Trophoblast cell (in vitro differentiated cells and primary cell): ENCODE results near the gene RAB11FIP4.
A peak's percentile ranks its signal among the peaks of the same experiment; 100 is the strongest.

Source experiments
- DNase-seq, 2 donors: peaks; one replicate each; pipeline ENCODE4 v3.0.0-alpha.2; 2016
- H2AFZ ChIP-seq: 2 replicates; pipeline ENCODE4 v1.6.1; 2013; ENCODE audit warnings: low read length, moderate library complexity, mild to moderate bottlenecking; ENCODE audit not compliant: insufficient read depth, poor library complexity
- H2AK5ac ChIP-seq: 2 replicates; pipeline ENCODE4 v1.6.1; 2013; ENCODE audit warnings: mild to moderate bottlenecking, low read length
- H2BK120ac ChIP-seq: 2 replicates; pipeline ENCODE4 v1.6.1; 2013; ENCODE audit warnings: low read length, mild to moderate bottlenecking, moderate library complexity; ENCODE audit not compliant: insufficient read depth, poor library complexity
- H2BK12ac ChIP-seq: 2 replicates; pipeline ENCODE4 v1.6.1; 2013; ENCODE audit warnings: mild to moderate bottlenecking, low read length, moderate library complexity
- H2BK5ac ChIP-seq: 2 replicates; pipeline ENCODE4 v1.6.1; 2013; ENCODE audit warnings: low read length, low read depth, moderate library complexity, mild to moderate bottlenecking; ENCODE audit not compliant: poor library complexity
- H3K14ac ChIP-seq: 2 replicates; pipeline ENCODE4 v1.6.1; 2013; ENCODE audit warnings: mild to moderate bottlenecking, low read length
- H3K18ac ChIP-seq: 2 replicates; pipeline ENCODE4 v1.6.1; 2013; ENCODE audit warnings: mild to moderate bottlenecking, low read length
- H3K23ac ChIP-seq: 2 replicates; pipeline ENCODE4 v1.6.1; 2013; ENCODE audit warnings: low read length
- H3K27ac ChIP-seq: 2 replicates; pipeline ENCODE4 v1.5.1; 2013; ENCODE audit warnings: low read depth, mild to moderate bottlenecking, inconsistent platforms, low read length, moderate library complexity
- H3K27me3 ChIP-seq: 2 replicates; pipeline ENCODE4 v1.6.1; 2013; ENCODE audit warnings: inconsistent platforms, mild to moderate bottlenecking, low read length, moderate library complexity; ENCODE audit not compliant: insufficient read depth
- H3K36me3 ChIP-seq, 2 experiments: 1 replicate in 1 of 2; 2 replicates in 1 of 2; pipeline ENCODE4 v1.6.1; 2013; ENCODE audit warnings: low read length in 2 of 2, mild to moderate bottlenecking in 2 of 2, moderate library complexity in 1 of 2; ENCODE audit not compliant: insufficient read depth in 2 of 2, control insufficient read depth in 1 of 2
- H3K4ac ChIP-seq: 2 replicates; pipeline ENCODE4 v1.6.1; 2013; ENCODE audit warnings: low read depth, mild to moderate bottlenecking, low read length, moderate library complexity
- H3K4me1 ChIP-seq, 2 experiments: 1 replicate in 1 of 2; 2 replicates in 1 of 2; pipeline ENCODE4 v1.6.1; 2013; ENCODE audit warnings: low read length in 2 of 2, mild to moderate bottlenecking in 2 of 2, moderate library complexity in 1 of 2; ENCODE audit not compliant: insufficient read depth in 2 of 2, control insufficient read depth in 1 of 2
- H3K4me2 ChIP-seq: 2 replicates; pipeline ENCODE4 v1.6.1; 2013; ENCODE audit warnings: inconsistent platforms, mild to moderate bottlenecking, low read length, moderate library complexity
- H3K4me3 ChIP-seq: 2 replicates; pipeline ENCODE4 v1.5.1; 2013; ENCODE audit warnings: mild to moderate bottlenecking, low read depth, low read length, inconsistent platforms
- H3K79me1 ChIP-seq: one replicate; pipeline ENCODE4 v1.6.1; 2013; ENCODE audit warnings: low read length
- H3K79me2 ChIP-seq: 2 replicates; pipeline ENCODE4 v1.6.1; 2013; ENCODE audit warnings: low read length, mild to moderate bottlenecking; ENCODE audit not compliant: control insufficient read depth, insufficient read depth, poor library complexity
- H3K9ac ChIP-seq: 2 replicates; pipeline ENCODE4 v1.6.1; 2013; ENCODE audit warnings: mild to moderate bottlenecking, low read length
- H3K9me3 ChIP-seq: 2 replicates; pipeline ENCODE4 v1.6.1; 2013; ENCODE audit warnings: low read depth, mild to moderate bottlenecking, control low read depth, inconsistent platforms, low read length; ENCODE audit not compliant: insufficient read depth
- H4K12ac ChIP-seq: 2 replicates; pipeline ENCODE4 v1.6.1; 2013; ENCODE audit warnings: low read depth, mild to moderate bottlenecking, low read length, moderate library complexity
- H4K8ac ChIP-seq: 2 replicates; pipeline ENCODE4 v1.6.1; 2013; ENCODE audit warnings: low read depth, mild to moderate bottlenecking, low read length, moderate library complexity
- H4K91ac ChIP-seq: one replicate; pipeline ENCODE4 v1.6.1; 2013; ENCODE audit warnings: low read depth, mild to moderate bottlenecking, low read length, moderate library complexity
- WGBS: extraction: QIAGEN DNeasy Blood & Tissue Kit; methylation state at CpG from one replicate; pipeline ENCODE4 v1.1.7; 2013; ENCODE audit warnings: missing lambda C conversion rate; ENCODE audit not compliant: insufficient read length, insufficient coverage; ENCODE audit errors: extremely low coverage; 5-methylcytosine and 5-hydroxymethylcytosine counted together

The RAB11FIP4 gene

DNA sequence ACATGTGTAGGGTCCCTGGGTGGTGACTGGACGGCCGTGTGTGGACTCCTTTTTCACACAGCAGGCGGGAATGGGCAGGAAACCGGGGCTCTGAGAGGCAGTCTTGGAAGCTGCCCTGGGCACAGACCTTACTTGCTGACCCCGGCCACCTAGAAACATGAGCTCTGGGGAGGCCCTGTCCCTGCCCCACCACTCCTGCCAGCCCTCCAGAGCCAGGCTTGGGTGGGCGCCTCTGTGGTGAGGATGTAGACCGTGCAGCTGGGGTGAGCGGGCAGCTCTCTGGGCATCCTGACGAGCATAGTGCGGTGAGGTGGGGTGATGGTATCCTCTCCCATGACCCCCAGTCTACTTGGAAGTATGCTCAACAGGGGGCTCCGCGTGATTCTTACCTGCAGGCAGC is 121.3 kb downstream of the RAB11FIP4 start:
- H2BK120ac ChIP-seq, result no peak overlapping the region
- peak overlapping the region; percentile 19 for H3K18ac ChIP-seq
- peaks cover 15% of the 10 kb centered on the region for H3K79me1 ChIP-seq
- no CpG with 5 or more reads among the region's 12 CpGs for WGBS
- peak overlapping the region; percentile 33 for H3K14ac ChIP-seq
- no peaks in the 10 kb centered on the region for H3K27me3 ChIP-seq
- H2BK5ac ChIP-seq, result no peak overlapping the region
- peaks cover 62 to 74% of the 10 kb centered on the region in 2 experiments for H3K4me1 ChIP-seq
- H3K36me3 ChIP-seq, result peaks cover 6 to 8% of the 10 kb centered on the region in 2 experiments
- peaks cover 3% of the 10 kb centered on the region for H3K9me3 ChIP-seq
- H3K23ac ChIP-seq, result no peak overlapping the region
- H3K27ac ChIP-seq, result no peak overlapping the region
- peak overlapping the region; percentile 44 for H2AK5ac ChIP-seq
- H3K79me2 ChIP-seq, result peaks cover 18% of the 10 kb centered on the region
- peak overlapping the region; percentile 24 for H4K8ac ChIP-seq
- no peak overlapping the region for H4K12ac ChIP-seq
- no peak overlapping the region for H2AFZ ChIP-seq
- no peak for DNase-seq
- peak overlapping the region; percentile 28 for H3K4ac ChIP-seq
- no peak overlapping the region for H3K9ac ChIP-seq
- no peak overlapping the region for H3K4me3 ChIP-seq
- no peak overlapping the region for H3K4me2 ChIP-seq
- H2BK12ac ChIP-seq, result no peak overlapping the region
- H4K91ac ChIP-seq, result peak overlapping the region; percentile 16

DNA sequence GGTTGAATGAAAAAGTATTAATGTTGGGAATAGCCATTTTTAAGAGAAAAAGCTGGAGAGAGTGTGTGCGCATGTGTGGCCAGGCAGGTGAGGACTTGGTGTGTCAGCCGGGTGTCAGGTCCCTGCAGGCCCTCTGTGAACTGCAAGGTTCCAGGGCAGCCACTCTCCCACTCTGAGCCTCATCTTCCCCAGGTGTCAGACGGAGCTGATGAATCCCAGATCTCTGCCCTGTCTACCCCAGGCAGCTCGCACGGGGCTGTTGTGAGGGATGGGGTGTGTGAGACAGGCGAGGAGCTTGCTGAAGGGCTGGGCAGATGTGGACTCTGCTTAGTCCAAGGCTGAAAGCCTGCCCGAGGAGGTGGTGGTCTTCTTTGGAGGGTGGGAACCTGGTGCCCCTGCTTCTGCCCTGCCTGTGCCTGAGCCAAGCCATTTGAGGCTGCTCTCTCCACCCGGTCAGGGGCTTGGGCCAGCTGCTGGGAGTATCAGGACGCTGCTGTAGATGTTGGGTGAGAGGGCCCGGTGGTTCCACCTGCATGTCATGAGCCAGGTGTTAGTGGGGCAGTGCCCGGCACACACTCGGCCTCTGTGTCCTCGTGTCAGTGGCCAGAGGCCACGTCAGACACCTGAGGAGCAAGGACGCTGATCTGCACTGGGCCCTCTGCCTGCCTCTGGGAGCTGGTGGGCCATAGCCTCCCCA is 122.4 kb downstream of the RAB11FIP4 start:
- Histone ChIP-seq H2BK5ac (no peak overlapping the region), H3K4me3 (no peak overlapping the region), H3K4ac (no peak overlapping the region), H3K27ac (no peak overlapping the region), H3K18ac (peak overlapping the region; percentile 6), H3K79me2 (peaks cover 18% of the 10 kb centered on the region), H2BK12ac (peak overlapping the region; percentile 14), H4K12ac (no peak overlapping the region), H3K36me3 (peaks cover 6 to 12% of the 10 kb centered on the region in 2 experiments), H3K14ac (peak overlapping the region; percentile 12), H3K4me2 (peak overlapping the region; percentile 17), H2AFZ (no peak overlapping the region), H2AK5ac (no peak overlapping the region), H2BK120ac (no peak overlapping the region), H4K91ac (peak overlapping the region; percentile 36), H3K79me1 (peaks cover 15% of the 10 kb centered on the region), H3K9me3 (peaks cover 3% of the 10 kb centered on the region), H3K27me3 (no peaks in the 10 kb centered on the region), H3K4me1 (peaks cover 52 to 63% of the 10 kb centered on the region in 2 experiments), H4K8ac (no peak overlapping the region), H3K9ac (no peak overlapping the region), H3K23ac (no peak overlapping the region)
- no CpG with 5 or more reads among the region's 15 CpGs for WGBS
- DNase-seq, result no peak

DNA sequence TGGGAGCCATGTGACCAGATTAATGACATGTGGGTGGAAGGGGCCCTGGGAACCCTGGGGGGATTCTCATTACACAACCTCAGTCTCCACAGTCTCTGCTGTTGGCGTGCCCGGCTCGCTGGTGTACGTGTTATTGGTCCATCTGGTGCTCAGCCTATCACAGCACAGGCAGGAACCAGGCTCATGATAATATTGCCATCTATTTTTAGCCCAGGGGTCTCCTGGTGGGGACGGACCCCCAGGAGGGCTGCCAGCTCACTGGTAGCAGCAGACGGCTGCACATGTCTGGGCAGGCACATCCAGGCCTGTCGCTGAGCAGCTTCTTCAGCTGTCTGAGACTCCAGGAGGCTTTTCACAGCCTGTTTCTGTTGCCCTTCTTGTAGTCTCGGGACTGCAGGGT is 123.8 kb downstream of the RAB11FIP4 start:
- WGBS, result no CpG with 5 or more reads among the region's 8 CpGs
- no peak overlapping the region for H3K23ac ChIP-seq
- no peak overlapping the region for H3K4me3 ChIP-seq
- H3K36me3 ChIP-seq, result peaks cover 4 to 7% of the 10 kb centered on the region in 2 experiments
- no peak for DNase-seq
- H3K4ac ChIP-seq, result peak overlapping the region; percentile 48
- H3K4me2 ChIP-seq, result no peak overlapping the region
- peak overlapping the region; percentile 21 for H3K27ac ChIP-seq
- H3K79me2 ChIP-seq, result peaks cover 13% of the 10 kb centered on the region
- no peak overlapping the region for H3K14ac ChIP-seq
- peaks cover 3% of the 10 kb centered on the region for H3K9me3 ChIP-seq
- H2BK5ac ChIP-seq, result no peak overlapping the region
- H2BK120ac ChIP-seq, result no peak overlapping the region
- H2BK12ac ChIP-seq, result no peak overlapping the region
- H2AK5ac ChIP-seq, result no peak overlapping the region
- peak overlapping the region; percentile 25 for H3K18ac ChIP-seq
- no peak overlapping the region for H4K8ac ChIP-seq
- H2AFZ ChIP-seq, result no peak overlapping the region
- H3K4me1 ChIP-seq, result peaks cover 40 to 50% of the 10 kb centered on the region in 2 experiments
- no peak overlapping the region for H4K12ac ChIP-seq
- H4K91ac ChIP-seq, result peak overlapping the region; percentile 26
- no peaks in the 10 kb centered on the region for H3K27me3 ChIP-seq
- H3K9ac ChIP-seq, result no peak overlapping the region
- peaks cover 13% of the 10 kb centered on the region for H3K79me1 ChIP-seq

DNA sequence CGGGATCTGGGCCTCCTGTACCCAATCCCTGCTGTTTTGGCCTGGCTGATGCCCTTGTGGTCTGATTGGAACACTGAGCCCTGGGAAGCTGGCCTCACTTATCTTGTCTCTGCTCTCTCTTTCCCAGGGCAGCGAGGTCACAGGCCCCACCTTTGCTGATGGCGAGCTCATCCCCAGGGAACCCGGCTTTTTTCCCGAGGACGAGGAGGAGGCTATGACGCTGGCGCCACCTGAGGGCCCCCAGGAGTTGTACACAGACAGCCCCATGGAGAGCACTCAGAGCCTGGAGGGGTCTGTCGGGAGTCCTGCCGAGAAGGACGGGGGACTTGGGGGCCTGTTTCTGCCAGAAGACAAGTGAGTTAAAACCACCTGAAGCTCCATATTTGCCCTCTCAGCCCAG is 126.0 kb downstream of the RAB11FIP4 start:
- no peak overlapping the region for H4K12ac ChIP-seq
- no peak overlapping the region for H2BK5ac ChIP-seq
- H2AK5ac ChIP-seq, result no peak overlapping the region
- H3K79me2 ChIP-seq, result peaks cover 2% of the 10 kb centered on the region
- no peak overlapping the region for H3K9ac ChIP-seq
- no peak overlapping the region for H2BK120ac ChIP-seq
- H3K4me2 ChIP-seq, result no peak overlapping the region
- no peaks in the 10 kb centered on the region for H3K9me3 ChIP-seq
- H3K27me3 ChIP-seq, result no peaks in the 10 kb centered on the region
- no peak overlapping the region for H3K18ac ChIP-seq
- peaks cover 28 to 31% of the 10 kb centered on the region in 2 experiments for H3K4me1 ChIP-seq
- no peak overlapping the region for H3K27ac ChIP-seq
- H3K14ac ChIP-seq, result no peak overlapping the region
- no peak overlapping the region for H3K4me3 ChIP-seq
- H2BK12ac ChIP-seq, result no peak overlapping the region
- no peak overlapping the region for H4K8ac ChIP-seq
- no peak overlapping the region for H3K23ac ChIP-seq
- no CpG with 5 or more reads among the region's 11 CpGs for WGBS
- peaks cover 10% of the 10 kb centered on the region for H3K79me1 ChIP-seq
- no peak overlapping the region for H4K91ac ChIP-seq
- no peak for DNase-seq
- H3K4ac ChIP-seq, result no peak overlapping the region
- H3K36me3 ChIP-seq, result peaks cover 19 to 24% of the 10 kb centered on the region in 2 experiments
- no peak overlapping the region for H2AFZ ChIP-seq
